ENCODE data around the gene SLC49A4. TPM values are rescaled to one million over a fixed set of nuclear protein-coding genes. Genes with fewer than 3 reads are reported as not detected.

Gene SLC49A4
- total RNA-seq, 4 donors from 2014 or later = 2.4 to 29.9 (median 20.1) TPM

DNA sequence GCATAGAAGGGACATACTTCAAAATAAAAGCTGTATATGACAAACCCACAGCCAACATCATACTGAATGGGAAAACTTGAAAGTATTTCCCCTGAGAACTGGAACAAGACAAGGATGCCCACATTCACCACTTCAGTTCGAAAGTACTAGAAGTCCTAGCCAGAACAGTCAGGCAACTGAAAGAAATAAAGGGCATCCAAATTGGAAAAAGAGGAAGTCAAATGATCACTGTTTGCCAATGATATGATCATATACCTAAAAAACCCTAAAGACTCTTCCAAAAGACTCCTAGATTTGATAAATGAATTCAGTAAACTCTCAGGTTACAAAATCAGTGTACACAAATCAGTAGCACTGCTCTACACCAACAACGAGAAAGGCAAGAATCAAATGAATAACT, 40.7 kb downstream of the SLC49A4 start:
- DNase-seq = no peak
- Histone ChIP-seq H3K36me3 (peaks cover 0 to 13% (median 2%) of the 10 kb centered on the region in 4 donors), H3K27ac (no peak overlapping the region), H3K27me3 (no peaks in the 10 kb centered on the region), H3K9me3 (no peaks in the 10 kb centered on the region), H3K4me3 (no peak overlapping the region), H3K4me1 (no peaks in the 10 kb centered on the region)
- in situ Hi-C loops (cut with MboI; ENCODE audit: low pct_ligation_motif_present in 1 of 4, low pct_unique_long_range_greater_than_20kb in 1 of 4, low sequenced_read_pairs in 3 of 4) (no loop called here), intact Hi-C loops (cut with DNase I; ENCODE audit: low total_unique reads) (no loop called here)
- WGBS, 2 donors (ENCODE audit: low coverage in 1 of 2) = 87 to 94% methylated on average over 2 of the region's 2 CpGs
- TF ChIP-seq CTCF (IDR thresholded peaks at IDR 0.05) (no peak), POLR2A (IDR thresholded peaks at IDR 0.05) (no peak), POLR2AphosphoS5 (IDR thresholded peaks at IDR 0.05) (no peak), EP300 (IDR thresholded peaks at IDR 0.05; ENCODE audit: low read depth) (no peak)

DNA sequence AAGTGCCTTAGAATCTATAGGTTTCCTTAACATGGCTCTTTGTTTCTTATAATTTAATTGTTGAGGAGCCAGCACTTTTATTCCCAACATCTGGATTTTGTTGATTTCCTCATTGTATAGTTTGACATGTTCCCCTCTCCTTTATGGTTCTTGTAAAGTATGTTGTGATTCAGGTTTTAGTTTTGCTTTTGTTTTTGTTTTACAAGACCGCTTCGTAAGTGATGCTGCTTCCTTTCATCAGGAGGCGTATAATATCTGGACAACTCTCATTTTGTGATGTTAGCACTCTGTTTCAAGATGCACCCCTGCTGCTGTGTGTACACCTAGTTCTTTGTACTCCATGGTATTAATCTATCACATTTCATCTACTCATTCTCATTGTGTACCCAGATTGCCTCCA, 48.7 kb downstream of the SLC49A4 start:
- H3K9me3 ChIP-seq = no peaks in the 10 kb centered on the region
- no peak for DNase-seq
- intact Hi-C loops (cut with DNase I; ENCODE audit: low total_unique reads) = no loop called here
- TF ChIP-seq CTCF (IDR thresholded peaks at IDR 0.05) (no peak), POLR2A (IDR thresholded peaks at IDR 0.05) (no peak), EP300 (IDR thresholded peaks at IDR 0.05; ENCODE audit: low read depth) (no peak), POLR2AphosphoS5 (IDR thresholded peaks at IDR 0.05) (no peak)
- peaks cover 0 to 5% (median 0%) of the 10 kb centered on the region in 4 donors for H3K4me1 ChIP-seq
- no peak overlapping the region for H3K4me3 ChIP-seq
- 30 to 32% methylated on average over 3 of the region's 3 CpGs for WGBS, 2 donors (ENCODE audit: low coverage in 1 of 2)
- in situ Hi-C loops (cut with MboI; ENCODE audit: low pct_ligation_motif_present in 1 of 4, low pct_unique_long_range_greater_than_20kb in 1 of 4, low sequenced_read_pairs in 3 of 4) = no loop called here
- H3K27ac ChIP-seq = no peak overlapping the region
- H3K27me3 ChIP-seq = no peaks in the 10 kb centered on the region
- peaks cover 0 to 11% (median 0%) of the 10 kb centered on the region in 4 donors for H3K36me3 ChIP-seq

GRCh38 chr3:122857019-122857418, 62.1 kb downstream of the SLC49A4 start:
- intact Hi-C loops (cut with DNase I; ENCODE audit: low total_unique reads) = no loop called here
- peaks cover 0 to 9% (median 2%) of the 10 kb centered on the region in 4 donors for H3K36me3 ChIP-seq
- no peaks in the 10 kb centered on the region for H3K27me3 ChIP-seq
- no peak for DNase-seq
- no peaks in the 10 kb centered on the region for H3K9me3 ChIP-seq
- 24 to 27% methylated on average over 1 of the region's 1 CpG for WGBS, 2 donors (ENCODE audit: low coverage in 1 of 2)
- in situ Hi-C loops (cut with MboI; ENCODE audit: low pct_ligation_motif_present in 1 of 4, low pct_unique_long_range_greater_than_20kb in 1 of 4, low sequenced_read_pairs in 3 of 4) = no loop called here
- H3K27ac ChIP-seq = no peak overlapping the region
- TF ChIP-seq CTCF (IDR thresholded peaks at IDR 0.05) = no peak
- TF ChIP-seq POLR2AphosphoS5 (IDR thresholded peaks at IDR 0.05) = no peak
- no peak for TF ChIP-seq POLR2A (IDR thresholded peaks at IDR 0.05)
- no peak for TF ChIP-seq EP300 (IDR thresholded peaks at IDR 0.05; ENCODE audit: low read depth)
- H3K4me1 ChIP-seq = peaks cover 0 to 4% (median 0%) of the 10 kb centered on the region in 4 donors
- no peak overlapping the region for H3K4me3 ChIP-seq

- peaks cover 0 to 10% (median 2%) of the 10 kb centered on the region in 4 donors for H3K36me3 ChIP-seq
- 90 to 100% methylated on average over 1 of the region's 1 CpG for WGBS, 2 donors (ENCODE audit: low coverage in 1 of 2)
- no peak for TF ChIP-seq POLR2AphosphoS5 (IDR thresholded peaks at IDR 0.05)
- TF ChIP-seq POLR2A (IDR thresholded peaks at IDR 0.05) = no peak
- TF ChIP-seq EP300 (IDR thresholded peaks at IDR 0.05; ENCODE audit: low read depth) = no peak
- peak in 1 of 5 experiments; percentile 5 for TF ChIP-seq CTCF (IDR thresholded peaks at IDR 0.05)
- H3K9me3 ChIP-seq = no peaks in the 10 kb centered on the region
- intact Hi-C loops (cut with DNase I; ENCODE audit: low total_unique reads) = no loop called here
- H3K4me3 ChIP-seq = no peak overlapping the region
- in situ Hi-C loops (cut with MboI; ENCODE audit: low pct_ligation_motif_present in 1 of 4, low pct_unique_long_range_greater_than_20kb in 1 of 4, low sequenced_read_pairs in 3 of 4) = no loop called here
- H3K4me1 ChIP-seq = peaks cover 0 to 4% (median 0%) of the 10 kb centered on the region in 4 donors
- H3K27ac ChIP-seq = no peak overlapping the region
- no peaks in the 10 kb centered on the region for H3K27me3 ChIP-seq
- no peak for DNase-seq
Measured at GRCh38 chr3:122858373-122858772, 63.5 kb downstream of the SLC49A4 start.
